Neural progenitor cell (in vitro differentiated cells): ENCODE results near the gene SNX10. TPM values are rescaled to one million over a fixed set of nuclear protein-coding genes. Genes with fewer than 3 reads are reported as not detected.
A peak's percentile ranks its signal among the peaks of the same experiment; 100 is the strongest.
"Not testable (repeated sequence)": the region's sequence is repeated elsewhere in the genome, so short reads cannot be mapped to it uniquely, and the experiment has no call there.

Source experiments
- DNase-seq: peaks from one replicate; pipeline ENCODE4 v3.0.0-alpha.2; 2016; ENCODE audit warnings: low spot score
- H2AFZ ChIP-seq: fragments of 200-600 bp; sonication (generic); replicated peaks from 2 replicates; pipeline ENCODE4 v1.6.1; 2016; ENCODE audit warnings: antibody characterized with exemption
- H3F3A ChIP-seq: fragments of 200-600 bp; sonication (generic); 2 replicates; pipeline ENCODE4 v1.6.1; 2016; ENCODE audit warnings: antibody characterized with exemption, low read depth
- H3K27ac ChIP-seq: fragments of 200-600 bp; sonication (generic); 2 replicates; pipeline ENCODE4 v1.5.1; 2016; ENCODE audit warnings: mild to moderate bottlenecking
- H3K27me3 ChIP-seq: fragments of 200-600 bp; sonication (generic); 2 replicates; pipeline ENCODE4 v1.6.1; 2016; ENCODE audit warnings: mild to moderate bottlenecking, moderate library complexity
- H3K36me3 ChIP-seq: fragments of 200-600 bp; sonication (generic); 2 replicates; pipeline ENCODE4 v1.5.1; 2016
- H3K4me1 ChIP-seq: fragments of 200-600 bp; sonication (generic); 2 replicates; pipeline ENCODE4 v1.6.1; 2016; ENCODE audit warnings: mixed run types
- H3K4me2 ChIP-seq: fragments of 200-600 bp; sonication (generic); 2 replicates; pipeline ENCODE4 v1.6.1; 2016
- H3K4me3 ChIP-seq: fragments of 200-600 bp; sonication (generic); 2 replicates; pipeline ENCODE4 v1.5.1; 2016
- H3K79me2 ChIP-seq: fragments of 200-600 bp; sonication (generic); 2 replicates; pipeline ENCODE4 v1.6.1; 2016; ENCODE audit warnings: low read depth
- H3K9ac ChIP-seq: fragments of 200-600 bp; sonication (generic); 2 replicates; pipeline ENCODE4 v1.6.1; 2016
- H3K9me3 ChIP-seq: fragments of 200-600 bp; sonication (generic); 2 replicates; pipeline ENCODE4 v1.5.1; 2016; ENCODE audit warnings: low read depth
- H4K20me1 ChIP-seq: fragments of 200-600 bp; sonication (generic); 2 replicates; pipeline ENCODE4 v1.6.1; 2016; ENCODE audit warnings: low read depth
- H3K27ac Mint-ChIP-seq: 3 replicates; pipeline ENCODE4 v1.8.0; 2021; ENCODE audit warnings: mixed read lengths
- H3K27me3 Mint-ChIP-seq: 2 replicates; pipeline ENCODE4 v1.8.0; 2022; ENCODE audit warnings: low read depth, mild to moderate bottlenecking, inconsistent platforms, moderate library complexity, mixed read lengths; ENCODE audit not compliant: insufficient read depth
- H3K36me3 Mint-ChIP-seq: 3 replicates; pipeline ENCODE4 v1.8.0; 2021; ENCODE audit warnings: mixed read lengths
- H3K4me1 Mint-ChIP-seq: 3 replicates; pipeline ENCODE4 v1.8.0; 2021; ENCODE audit warnings: mixed read lengths
- H3K4me3 Mint-ChIP-seq: 3 replicates; pipeline ENCODE4 v1.8.0; 2021; ENCODE audit warnings: mild to moderate bottlenecking, moderate library complexity, mixed read lengths
- H3K9me3 Mint-ChIP-seq: 3 replicates; pipeline ENCODE4 v1.8.0; 2020; ENCODE audit warnings: mixed read lengths
- CTCF ChIP-seq: fragments of 200-600 bp; sonication (generic); IDR thresholded peaks from 2 replicates; pipeline ENCODE4 v1.5.1; 2017; ENCODE audit warnings: antibody characterized with exemption, mild to moderate bottlenecking
- EZH2 ChIP-seq: fragments of 200-600 bp; sonication (generic); IDR thresholded peaks from 2 replicates; pipeline ENCODE4 v1.6.1; 2017; ENCODE audit warnings: antibody characterized with exemption, mild to moderate bottlenecking, moderate library complexity
- EZH2phosphoT487 ChIP-seq: fragments of 200-600 bp; sonication (generic); IDR thresholded peaks from 2 replicates; pipeline ENCODE4 v1.6.1; 2017; ENCODE audit warnings: antibody characterized with exemption
- total RNA-seq: library from RNA; depleted of rRNA; stranded (reverse); fragments of >200 nt; gene quantifications from 2 replicates; pipeline ENCODE4 v1.2.3, GENCODE V29; 2015; ENCODE audit warnings: low replicate concordance

The SNX10 gene
- total RNA-seq, 1 donor from 2014 or later, result 29.6 TPM

DNA sequence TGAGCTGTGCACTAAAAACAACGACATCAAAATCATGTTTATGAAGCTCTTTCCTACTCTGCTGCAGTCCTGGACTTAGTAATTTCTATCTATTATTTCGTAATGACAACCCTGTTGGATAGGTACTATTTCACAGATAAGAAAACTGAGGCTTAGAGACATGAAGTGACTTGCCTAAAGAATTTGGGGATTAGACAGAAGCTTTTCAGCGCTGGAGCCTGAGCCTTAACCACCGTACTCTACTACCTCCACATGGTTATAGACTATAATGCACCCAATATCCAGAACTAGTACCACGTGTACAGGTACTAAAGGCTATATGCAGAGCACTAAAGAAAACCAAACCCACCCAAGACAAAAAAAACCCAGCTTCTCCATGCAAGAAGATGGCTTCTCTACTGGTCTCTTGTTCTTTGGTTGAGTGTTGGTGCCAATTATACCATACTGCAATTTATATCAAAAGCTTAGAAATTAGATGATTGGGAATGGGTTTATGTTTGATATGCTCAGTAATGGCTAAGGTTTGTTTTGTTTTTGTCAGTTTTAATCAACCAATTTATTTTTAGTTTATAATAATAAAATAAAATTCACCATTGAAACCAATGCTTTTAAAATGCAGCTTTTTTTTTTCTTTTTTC is 6.5 kb upstream of the SNX10 start:
- Histone ChIP-seq H3K36me3 (no peaks in the 10 kb centered on the region), H3K27me3 (no peaks in the 10 kb centered on the region), H3K4me2 (no peak overlapping the region), H3F3A (no peaks in the 10 kb centered on the region), H3K9me3 (no peaks in the 10 kb centered on the region), H3K79me2 (no peaks in the 10 kb centered on the region), H4K20me1 (no peaks in the 10 kb centered on the region), H3K27ac (no peak overlapping the region), H3K9ac (no peak overlapping the region), H2AFZ (no peak overlapping the region), H3K4me3 (no peak overlapping the region), H3K4me1 (no peaks in the 10 kb centered on the region)
- DNase-seq, result peak; percentile 21
- Mint-ChIP-seq H3K36me3 (no peaks in the 10 kb centered on the region), H3K4me3 (no peak overlapping the region), H3K9me3 (no peaks in the 10 kb centered on the region), H3K4me1 (peaks cover 2% of the 10 kb centered on the region), H3K27me3 (no peaks in the 10 kb centered on the region), H3K27ac (no peak overlapping the region)
- TF ChIP-seq CTCF (peak; percentile 28), EZH2 (no peak), EZH2phosphoT487 (no peak)

GRCh38 chr7:26286157-26286556 is 5.5 kb upstream of the SNX10 start:
- TF ChIP-seq CTCF, result no peak
- TF ChIP-seq EZH2phosphoT487, result no peak
- TF ChIP-seq EZH2, result no peak
- H3K27me3 Mint-ChIP-seq, result peaks cover under 1% of the 10 kb centered on the region
- H3K4me2 ChIP-seq, result no peak overlapping the region
- no peaks in the 10 kb centered on the region for H3K9me3 ChIP-seq
- H3K4me3 ChIP-seq, result no peak overlapping the region
- no peaks in the 10 kb centered on the region for H3K36me3 Mint-ChIP-seq
- DNase-seq, result no peak
- H3F3A ChIP-seq, result no peaks in the 10 kb centered on the region
- H3K4me1 ChIP-seq, result no peaks in the 10 kb centered on the region
- H4K20me1 ChIP-seq, result no peaks in the 10 kb centered on the region
- H3K79me2 ChIP-seq, result no peaks in the 10 kb centered on the region
- no peaks in the 10 kb centered on the region for H3K27me3 ChIP-seq
- H3K36me3 ChIP-seq, result no peaks in the 10 kb centered on the region
- no peak overlapping the region for H3K9ac ChIP-seq
- H2AFZ ChIP-seq, result no peak overlapping the region
- H3K9me3 Mint-ChIP-seq, result no peaks in the 10 kb centered on the region
- H3K4me1 Mint-ChIP-seq, result no peaks in the 10 kb centered on the region
- H3K4me3 Mint-ChIP-seq, result no peak overlapping the region
- H3K27ac Mint-ChIP-seq, result no peak overlapping the region
- no peak overlapping the region for H3K27ac ChIP-seq

GRCh38 chr7:26288126-26288525 is 3.5 kb upstream of the SNX10 start:
- not testable (repeated sequence) for H3K36me3 Mint-ChIP-seq, H3K27me3 Mint-ChIP-seq, H3K4me3 Mint-ChIP-seq

GRCh38 chr7:26291251-26291650 is 411 bp upstream of the SNX10 start:
- H3K4me3 ChIP-seq, result peak overlapping the region; percentile 81
- Mint-ChIP-seq H3K27me3 (peaks cover 4% of the 10 kb centered on the region), H3K4me1 (peaks cover 7% of the 10 kb centered on the region), H3K4me3 (peak overlapping the region; percentile 90), H3K9me3 (no peaks in the 10 kb centered on the region), H3K36me3 (no peaks in the 10 kb centered on the region), H3K27ac (no peak overlapping the region)
- H2AFZ ChIP-seq, result peak overlapping the region; percentile 83
- H3K9me3 ChIP-seq, result no peaks in the 10 kb centered on the region
- no peak for TF ChIP-seq EZH2phosphoT487
- TF ChIP-seq CTCF, result no peak
- no peak for TF ChIP-seq EZH2
- peaks cover 5% of the 10 kb centered on the region for H3F3A ChIP-seq
- no peaks in the 10 kb centered on the region for H4K20me1 ChIP-seq
- H3K79me2 ChIP-seq, result no peaks in the 10 kb centered on the region
- H3K36me3 ChIP-seq, result no peaks in the 10 kb centered on the region
- peaks cover 5% of the 10 kb centered on the region for H3K4me1 ChIP-seq
- H3K4me2 ChIP-seq, result peak overlapping the region; percentile 83
- no peaks in the 10 kb centered on the region for H3K27me3 ChIP-seq
- H3K9ac ChIP-seq, result no peak overlapping the region
- no peak overlapping the region for H3K27ac ChIP-seq
- DNase-seq, result no peak

More at GRCh38 chr7:26288126-26288525, 3.5 kb upstream of the SNX10 start:
- H2AFZ ChIP-seq, H3K79me2 ChIP-seq, H3K9me3 Mint-ChIP-seq, H3K27ac ChIP-seq, H3K36me3 ChIP-seq, H3K4me1 ChIP-seq, H4K20me1 ChIP-seq, DNase-seq, H3K4me1 Mint-ChIP-seq, H3F3A ChIP-seq, H3K27ac Mint-ChIP-seq, H3K4me2 ChIP-seq, H3K9ac ChIP-seq, H3K27me3 ChIP-seq, H3K9me3 ChIP-seq, H3K4me3 ChIP-seq: not testable (repeated sequence)
